ENCODE measurements around the gene TMEM131L. TPM values are rescaled to one million over a fixed set of nuclear protein-coding genes. Genes with fewer than 3 reads are reported as not detected.

The TMEM131L gene
- total RNA-seq, 3 donors from 2014 or later = 5.9 to 9.8 (median 6.7) TPM

DNA sequence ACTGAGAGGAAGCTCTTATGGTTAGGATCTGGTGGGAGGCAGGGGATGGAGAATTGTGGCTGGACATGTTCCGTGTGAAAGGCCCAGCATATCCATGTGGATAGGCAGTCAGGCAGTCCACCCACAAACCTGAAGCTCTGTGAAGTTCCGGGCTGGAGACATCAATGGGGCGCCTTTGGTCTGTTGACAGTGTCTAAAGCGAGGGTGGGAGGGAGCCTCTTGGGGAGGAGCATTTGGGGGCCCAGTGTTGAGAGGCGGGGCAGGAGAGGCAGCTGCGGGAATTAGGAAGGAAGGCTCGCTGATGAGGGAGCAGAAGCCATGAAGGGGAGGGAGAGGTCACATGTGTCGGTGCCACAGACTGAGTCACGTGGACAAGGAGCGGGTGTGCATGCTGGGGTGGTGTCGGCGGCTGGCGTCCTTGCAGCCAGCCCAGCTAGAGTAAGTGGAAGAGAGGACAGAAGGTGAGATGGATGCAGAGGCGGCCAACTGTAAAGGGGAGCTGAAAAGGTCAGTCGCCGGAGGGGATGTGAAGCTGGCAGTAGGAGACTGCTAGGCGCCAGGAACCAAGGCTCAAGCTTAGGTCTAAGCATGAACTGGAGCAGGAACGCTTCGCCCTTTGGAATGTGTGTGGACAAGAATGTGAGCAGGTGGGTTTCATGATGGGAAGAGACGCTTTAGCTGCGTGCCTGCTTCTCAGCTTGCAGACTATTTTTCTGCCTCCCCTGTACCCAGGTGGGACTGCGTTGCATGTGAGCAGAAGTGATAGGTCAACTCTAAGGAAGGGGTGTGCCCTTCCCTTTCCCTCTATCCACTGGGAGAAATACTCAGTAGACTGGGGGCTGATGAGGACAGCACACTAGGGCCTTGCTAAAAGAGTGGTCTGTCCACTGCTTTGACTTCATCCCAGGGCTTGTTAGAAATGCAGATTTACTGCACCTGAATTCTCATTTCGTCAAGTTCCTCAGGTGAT, 174.0 kb downstream of the TMEM131L start:
- Histone ChIP-seq H3K9me3 (no peaks in the 10 kb centered on the region), H3K4me3 (no peak overlapping the region), H3K4me1 (ENCODE audit: low read depth) (no peaks in the 10 kb centered on the region), H3K36me3 (ENCODE audit: low read depth) (no peaks in the 10 kb centered on the region)
- TF ChIP-seq CTCF (IDR thresholded peaks at IDR 0.05) = no peak
- intact Hi-C loops (cut with DNase I, micrococcal nuclease) = loop anchor here in 1 of 2 donors (10.0 kb wide), 1 partner anchor 495 kb away; no protein-coding TSS in a partner anchor
- DNase-seq (no peak), ATAC-seq (no peak)

GRCh38 chr4:153641532-153641931, 175.4 kb downstream of the TMEM131L start:
- ATAC-seq (no peak), DNase-seq (no peak)
- Histone ChIP-seq H3K4me3 (no peak overlapping the region), H3K36me3 (ENCODE audit: low read depth) (no peaks in the 10 kb centered on the region), H3K9me3 (no peaks in the 10 kb centered on the region), H3K4me1 (ENCODE audit: low read depth) (no peaks in the 10 kb centered on the region)
- intact Hi-C loops (cut with DNase I, micrococcal nuclease) = loop anchor here in 1 of 2 donors (10.0 kb wide), 1 partner anchor 497 kb away; no protein-coding TSS in a partner anchor
- no peak for TF ChIP-seq CTCF (IDR thresholded peaks at IDR 0.05)

- TF ChIP-seq CTCF (IDR thresholded peaks at IDR 0.05) = no peak
- Histone ChIP-seq H3K4me3 (no peak overlapping the region), H3K36me3 (ENCODE audit: low read depth) (no peaks in the 10 kb centered on the region), H3K4me1 (ENCODE audit: low read depth) (no peaks in the 10 kb centered on the region), H3K9me3 (no peaks in the 10 kb centered on the region)
- intact Hi-C loops (cut with DNase I, micrococcal nuclease) = loop anchor here in 1 of 2 donors (10.0 kb wide), 1 partner anchor 499 kb away; no protein-coding TSS in a partner anchor
- ATAC-seq (peak; percentile 85), DNase-seq (no peak)
Observed at GRCh38 chr4:153643406-153644383, 177.5 kb downstream of the TMEM131L start.

GRCh38 chr4:153645183-153645582, 179.0 kb downstream of the TMEM131L start:
- Histone ChIP-seq H3K4me1 (ENCODE audit: low read depth) (no peaks in the 10 kb centered on the region), H3K9me3 (no peaks in the 10 kb centered on the region), H3K4me3 (no peak overlapping the region), H3K36me3 (ENCODE audit: low read depth) (no peaks in the 10 kb centered on the region)
- ATAC-seq (peak; percentile 35), DNase-seq (no peak)
- intact Hi-C loops (cut with DNase I, micrococcal nuclease) = loop anchor here in 1 of 2 donors (10.0 kb wide), 1 partner anchor 500 kb away; no protein-coding TSS in a partner anchor
- TF ChIP-seq CTCF (IDR thresholded peaks at IDR 0.05) = no peak

DNA sequence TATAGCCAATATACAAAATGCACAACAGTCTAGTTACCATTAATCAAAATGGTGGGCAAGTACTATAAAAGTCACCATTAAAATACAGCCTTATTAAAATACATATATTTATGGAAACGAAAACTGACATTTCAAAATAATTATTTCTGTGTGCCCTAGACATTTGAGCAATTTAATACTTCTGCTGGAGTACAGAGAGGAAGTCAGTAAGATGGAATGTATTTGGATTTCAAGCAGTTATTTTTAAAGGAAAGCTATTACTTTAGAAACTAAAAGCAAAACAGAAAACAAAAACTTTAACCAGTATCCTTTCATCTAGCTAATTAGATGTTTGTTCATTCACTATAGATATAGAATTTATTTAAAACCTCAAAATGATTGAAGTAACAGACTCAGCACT, 180.1 kb downstream of the TMEM131L start:
- intact Hi-C loops (cut with DNase I, micrococcal nuclease) = loop anchor here in 1 of 2 donors (10.0 kb wide), 1 partner anchor 501 kb away; no protein-coding TSS in a partner anchor
- Histone ChIP-seq H3K9me3 (no peaks in the 10 kb centered on the region), H3K4me1 (ENCODE audit: low read depth) (no peaks in the 10 kb centered on the region), H3K36me3 (ENCODE audit: low read depth) (no peaks in the 10 kb centered on the region), H3K4me3 (no peak overlapping the region)
- no peak for DNase-seq
- TF ChIP-seq CTCF (IDR thresholded peaks at IDR 0.05) = no peak
- no peak for ATAC-seq

Measured in mucosa of descending colon (tissue), 3 donors.